ENCODE data around the gene DNAH1. TPM values are rescaled to one million over a fixed set of nuclear protein-coding genes. Genes with fewer than 3 reads are reported as not detected.

Gene DNAH1
- total RNA-seq, 1 experiment from 2014 or later = 5.9 TPM

- Histone ChIP-seq H3K36me3 (ENCODE audit: low read depth) (no peaks in the 10 kb centered on the region), H3K4me1 (replicated peaks; ENCODE audit: insufficient read depth) (peaks cover 9% of the 10 kb centered on the region; the same call in 1 of the 2 replicates), H3K79me2 (ENCODE audit: low read depth) (no peaks in the 10 kb centered on the region), H3K9me2 (ENCODE audit: insufficient read depth) (no peaks in the 10 kb centered on the region), H3F3A (ENCODE audit: insufficient read depth, low read depth) (no peaks in the 10 kb centered on the region), H3K9me3 (ENCODE audit: insufficient read depth, low read depth) (no peaks in the 10 kb centered on the region), H3K4me2 (no peak overlapping the region), H3K4me3 (no peak overlapping the region), H3K27ac (no peak overlapping the region), H4K20me1 (ENCODE audit: insufficient read depth) (no peaks in the 10 kb centered on the region), H2AFZ (no peak overlapping the region), H3K27me3 (ENCODE audit: insufficient read depth, low read depth) (no peaks in the 10 kb centered on the region)
- no TSS peak for BruUV-seq (replicated peaks)
- ChIA-PET CTCF (interaction anchor here (1.1 kb wide), 1 partner anchor 15 kb away, joined by 6 read pairs; no protein-coding TSS in a partner anchor), POLR2A (ENCODE audit: unreplicated experiment) (no interaction called here)
- no peak for TF ChIP-seq EZH2 (IDR thresholded peaks at IDR 0.05; ENCODE audit: low read depth)
- no peak for TF ChIP-seq CTCF (conservative IDR thresholded peaks at IDR 0.05)
- intact Hi-C loops (cut with micrococcal nuclease; ENCODE audit: unreplicated experiment) = loop anchor here (5.0 kb wide), 2 partner anchors 252 to 642 kb away; no protein-coding TSS in a partner anchor
- DNase-seq = no peak
Measured at GRCh38 chr3:52429779-52430415, 113.8 kb downstream of the DNAH1 start.

- intact Hi-C loops (cut with micrococcal nuclease; ENCODE audit: unreplicated experiment) = no loop called here
- Histone ChIP-seq H3F3A (ENCODE audit: insufficient read depth, low read depth) (no peaks in the 10 kb centered on the region), H4K20me1 (ENCODE audit: insufficient read depth) (no peaks in the 10 kb centered on the region), H3K4me2 (no peak overlapping the region), H3K4me1 (replicated peaks; ENCODE audit: insufficient read depth) (peaks cover 9% of the 10 kb centered on the region; the same call in 1 of the 2 replicates), H3K36me3 (ENCODE audit: low read depth) (no peaks in the 10 kb centered on the region), H3K27ac (no peak overlapping the region), H3K79me2 (ENCODE audit: low read depth) (no peaks in the 10 kb centered on the region), H3K9me3 (ENCODE audit: insufficient read depth, low read depth) (no peaks in the 10 kb centered on the region), H3K9me2 (ENCODE audit: insufficient read depth) (no peaks in the 10 kb centered on the region), H3K27me3 (ENCODE audit: insufficient read depth, low read depth) (no peaks in the 10 kb centered on the region), H3K4me3 (no peak overlapping the region), H2AFZ (no peak overlapping the region)
- DNase-seq = no peak
- TF ChIP-seq EZH2 (IDR thresholded peaks at IDR 0.05; ENCODE audit: low read depth) (no peak), CTCF (conservative IDR thresholded peaks at IDR 0.05) (no peak)
- no TSS peak for BruUV-seq (replicated peaks)
- ChIA-PET POLR2A (ENCODE audit: unreplicated experiment) (no interaction called here), CTCF (no interaction called here)
Measured at GRCh38 chr3:52430416-52430810, 114.3 kb downstream of the DNAH1 start.

- Histone ChIP-seq H3K4me3 (no peak overlapping the region), H3K4me1 (replicated peaks; ENCODE audit: insufficient read depth) (peaks cover 9% of the 10 kb centered on the region; the same call in 1 of the 2 replicates), H3K9me3 (ENCODE audit: insufficient read depth, low read depth) (no peaks in the 10 kb centered on the region), H4K20me1 (ENCODE audit: insufficient read depth) (no peaks in the 10 kb centered on the region), H3K36me3 (ENCODE audit: low read depth) (no peaks in the 10 kb centered on the region), H3F3A (ENCODE audit: insufficient read depth, low read depth) (no peaks in the 10 kb centered on the region), H3K27ac (no peak overlapping the region), H3K27me3 (ENCODE audit: insufficient read depth, low read depth) (no peaks in the 10 kb centered on the region), H3K4me2 (no peak overlapping the region), H3K79me2 (ENCODE audit: low read depth) (no peaks in the 10 kb centered on the region), H3K9me2 (ENCODE audit: insufficient read depth) (no peaks in the 10 kb centered on the region), H2AFZ (no peak overlapping the region)
- ChIA-PET POLR2A (ENCODE audit: unreplicated experiment) (interaction anchor here (0.6 kb wide), 1 partner anchor 252 kb away, joined by 51 read pairs; no protein-coding TSS in a partner anchor), CTCF (interaction anchor here (0.6 kb wide), 1 partner anchor 700 kb away, joined by 3 read pairs; no protein-coding TSS in a partner anchor)
- intact Hi-C loops (cut with micrococcal nuclease; ENCODE audit: unreplicated experiment) = no loop called here
- no peak for TF ChIP-seq CTCF (conservative IDR thresholded peaks at IDR 0.05)
- TF ChIP-seq EZH2 (IDR thresholded peaks at IDR 0.05; ENCODE audit: low read depth) = no peak
- no TSS peak for BruUV-seq (replicated peaks)
- DNase-seq = no peak
Measured at GRCh38 chr3:52431459-52432223, 115.5 kb downstream of the DNAH1 start.

Measured in PC-9 (cell line).